Measurements from ENCODE around the gene C3orf18. TPM values are rescaled to one million over a fixed set of nuclear protein-coding genes. Genes with fewer than 3 reads are reported as not detected.

The C3orf18 gene
- total RNA-seq, 4 donors from 2014 or later, result 1.1 to 26.4 (median 3.2) TPM; not detected in 1

GRCh38 chr3:50534681-50535330 lies 32.7 kb downstream of the C3orf18 start:
- Histone ChIP-seq H3K36me3 (no peaks in the 10 kb centered on the region), H3K27ac (no peak overlapping the region), H3K4me1 (no peaks in the 10 kb centered on the region), H3K4me3 (no peak overlapping the region), H3K9me3 (no peaks in the 10 kb centered on the region), H3K27me3 (no peaks in the 10 kb centered on the region)
- no peak for DNase-seq
- TF ChIP-seq POLR2A (IDR thresholded peaks at IDR 0.05) (no peak), CTCF (IDR thresholded peaks at IDR 0.05) (no peak)

- Histone ChIP-seq H3K4me3 (no peak overlapping the region), H3K27ac (no peak overlapping the region), H3K4me1 (no peaks in the 10 kb centered on the region), H3K9me3 (no peaks in the 10 kb centered on the region), H3K27me3 (no peaks in the 10 kb centered on the region), H3K36me3 (no peaks in the 10 kb centered on the region)
- TF ChIP-seq POLR2A (IDR thresholded peaks at IDR 0.05), result no peak
- no peak for TF ChIP-seq CTCF (IDR thresholded peaks at IDR 0.05)
- no peak for DNase-seq
These were observed 33.6 kb downstream of the C3orf18 start for GRCh38 chr3:50533807-50534461.

GRCh38 chr3:50533316-50533715 lies 34.2 kb downstream of the C3orf18 start:
- no peak overlapping the region for H3K4me3 ChIP-seq
- H3K36me3 ChIP-seq, result no peaks in the 10 kb centered on the region
- no peaks in the 10 kb centered on the region for H3K4me1 ChIP-seq
- TF ChIP-seq POLR2A (IDR thresholded peaks at IDR 0.05), result no peak
- no peak for TF ChIP-seq CTCF (IDR thresholded peaks at IDR 0.05)
- DNase-seq, result no peak
- H3K9me3 ChIP-seq, result no peaks in the 10 kb centered on the region
- no peak overlapping the region for H3K27ac ChIP-seq
- H3K27me3 ChIP-seq, result no peaks in the 10 kb centered on the region

GRCh38 chr3:50532062-50532705 lies 35.4 kb downstream of the C3orf18 start:
- no peaks in the 10 kb centered on the region for H3K27me3 ChIP-seq
- no peaks in the 10 kb centered on the region for H3K4me1 ChIP-seq
- H3K4me3 ChIP-seq, result no peak overlapping the region
- H3K27ac ChIP-seq, result no peak overlapping the region
- DNase-seq, result no peak
- H3K9me3 ChIP-seq, result no peaks in the 10 kb centered on the region
- no peak for TF ChIP-seq POLR2A (IDR thresholded peaks at IDR 0.05)
- TF ChIP-seq CTCF (IDR thresholded peaks at IDR 0.05), result no peak
- no peaks in the 10 kb centered on the region for H3K36me3 ChIP-seq

- Histone ChIP-seq H3K4me3 (no peak overlapping the region), H3K4me1 (no peaks in the 10 kb centered on the region), H3K36me3 (no peaks in the 10 kb centered on the region), H3K27ac (no peak overlapping the region), H3K9me3 (no peaks in the 10 kb centered on the region), H3K27me3 (no peaks in the 10 kb centered on the region)
- DNase-seq, result no peak
- no peak for TF ChIP-seq POLR2A (IDR thresholded peaks at IDR 0.05)
- no peak for TF ChIP-seq CTCF (IDR thresholded peaks at IDR 0.05)
These were observed 36.3 kb downstream of the C3orf18 start for GRCh38 chr3:50531201-50531600.

Data from Peyer's patch (tissue), 4 donors.